GM12878 (cell line): ENCODE data around the gene HBB.

Experiments used
- CREB1 ChIP-seq: IDR thresholded peaks from 2 replicates; pipeline ENCODE4 v1.6.1; 2012; ENCODE audit warnings: low read depth, mild to moderate bottlenecking, inconsistent platforms
- CTCF ChIP-seq, 3 experiments: IDR thresholded peaks in 2 of 3; conservative IDR thresholded peaks in 1 of 3; 2 replicates each; pipeline ENCODE4 v1.5.1; 2011; ENCODE audit warnings: low read depth in 3 of 3, low read length in 3 of 3, mild to moderate bottlenecking in 3 of 3, control low read depth in 2 of 3, moderate library complexity in 2 of 3, inconsistent platforms in 1 of 3, mixed read lengths in 1 of 3; ENCODE audit not compliant: control insufficient read depth in 2 of 3, insufficient read depth in 1 of 3; ENCODE audit errors: extremely low read depth in 1 of 3
- HDAC2 ChIP-seq: fragments of 200-600 bp; sonication (generic); IDR thresholded peaks from 2 replicates; pipeline ENCODE4 v1.6.1; 2017
- KDM1A ChIP-seq: fragments of 200-600 bp; sonication (generic); IDR thresholded peaks from 2 replicates; pipeline ENCODE4 v1.6.1; 2016; ENCODE audit warnings: borderline replicate concordance
- PAX8 ChIP-seq: fragments of 450-650 bp; IDR thresholded peaks from 2 replicates; pipeline ENCODE4 v1.6.1; 2017; ENCODE audit warnings: mild to moderate bottlenecking, moderate library complexity
- POLR2A ChIP-seq: IDR thresholded peaks from 2 replicates; pipeline ENCODE4 v1.6.1; 2011; ENCODE audit warnings: low read depth, mild to moderate bottlenecking, low read length

GRCh38 chr11:5228124-5228523 is 1.3 kb upstream of the HBB start:
- TF ChIP-seq KDM1A (no peak), CTCF (IDR thresholded peaks at IDR 0.05 in 2 of 3, conservative IDR thresholded peaks at IDR 0.05 in 1 of 3; ENCODE audit: control insufficient read depth in 2 of 3, extremely low read depth in 1 of 3, insufficient read depth in 1 of 3, low read depth in 3 of 3, low read length in 3 of 3) (no peak), POLR2A (no peak), HDAC2 (no peak), CREB1 (no peak), PAX8 (no peak)
